Prostate gland (tissue), 2 donors: ENCODE results near the gene DAAM1.

ENCODE experiments used
- POLR2A ChIP-seq: fragments of 450-650 bp; IDR thresholded peaks from one replicate; pipeline ENCODE4 v1.6.1; 2016; ENCODE audit warnings: antibody characterized with exemption, mild to moderate bottlenecking
- POLR2AphosphoS5 ChIP-seq: sonication (generic); formaldehyde crosslinking; IDR thresholded peaks from one replicate; pipeline ENCODE4 v1.6.1; 2017; ENCODE audit warnings: antibody characterized with exemption
- TF ChIP-seq, protein P1 (sequence below), 4 experiments: fragments of 200-600 bp in 2 of 4; fragments of 450-650 bp in 2 of 4; sonication (generic) in 2 of 4; IDR thresholded peaks; 1 replicate in 3 of 4; 2 replicates in 1 of 4; pipeline ENCODE4 v1.5.1; 2016 to 2019; ENCODE audit warnings: antibody characterized with exemption in 4 of 4, mild to moderate bottlenecking in 2 of 4, moderate library complexity in 2 of 4

DNA sequence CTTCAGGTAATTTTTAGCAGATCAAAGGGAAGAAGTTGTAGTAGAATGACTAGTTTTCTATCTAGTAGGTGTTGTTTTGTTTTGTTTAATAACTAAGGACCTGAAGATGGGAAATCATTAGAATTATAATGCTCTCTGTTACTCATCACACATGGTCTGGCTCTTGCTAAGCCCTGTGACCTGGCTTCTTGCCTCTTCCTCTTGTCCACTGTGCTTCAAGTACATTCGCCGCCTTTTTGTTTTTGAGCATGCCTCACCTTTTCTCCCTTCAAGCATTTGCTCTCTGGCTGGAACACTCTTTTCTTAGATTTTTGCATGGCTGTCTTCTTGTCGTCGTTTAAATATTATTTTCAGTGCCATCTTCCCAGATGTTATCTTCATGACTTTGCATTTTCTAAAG lies 47.7 kb downstream of the DAAM1 start:
- TF ChIP-seq, protein P1, sequence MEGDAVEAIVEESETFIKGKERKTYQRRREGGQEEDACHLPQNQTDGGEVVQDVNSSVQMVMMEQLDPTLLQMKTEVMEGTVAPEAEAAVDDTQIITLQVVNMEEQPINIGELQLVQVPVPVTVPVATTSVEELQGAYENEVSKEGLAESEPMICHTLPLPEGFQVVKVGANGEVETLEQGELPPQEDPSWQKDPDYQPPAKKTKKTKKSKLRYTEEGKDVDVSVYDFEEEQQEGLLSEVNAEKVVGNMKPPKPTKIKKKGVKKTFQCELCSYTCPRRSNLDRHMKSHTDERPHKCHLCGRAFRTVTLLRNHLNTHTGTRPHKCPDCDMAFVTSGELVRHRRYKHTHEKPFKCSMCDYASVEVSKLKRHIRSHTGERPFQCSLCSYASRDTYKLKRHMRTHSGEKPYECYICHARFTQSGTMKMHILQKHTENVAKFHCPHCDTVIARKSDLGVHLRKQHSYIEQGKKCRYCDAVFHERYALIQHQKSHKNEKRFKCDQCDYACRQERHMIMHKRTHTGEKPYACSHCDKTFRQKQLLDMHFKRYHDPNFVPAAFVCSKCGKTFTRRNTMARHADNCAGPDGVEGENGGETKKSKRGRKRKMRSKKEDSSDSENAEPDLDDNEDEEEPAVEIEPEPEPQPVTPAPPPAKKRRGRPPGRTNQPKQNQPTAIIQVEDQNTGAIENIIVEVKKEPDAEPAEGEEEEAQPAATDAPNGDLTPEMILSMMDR (IDR thresholded peaks at IDR 0.05), result no peak
- TF ChIP-seq POLR2A, result no peak
- TF ChIP-seq POLR2AphosphoS5, result no peak
